ENCODE results near the gene PARP1.
"Not testable (repeated sequence)": the region's sequence is repeated elsewhere in the genome, so short reads cannot be mapped to it uniquely, and the experiment has no call there.

The PARP1 gene

GRCh38 chr1:226428791-226429461 lies 21.0 kb upstream of the PARP1 start:
- DNase-seq, result no peak

- no peak for DNase-seq
Observed at GRCh38 chr1:226428348-226428747, 20.5 kb upstream of the PARP1 start.

DNA sequence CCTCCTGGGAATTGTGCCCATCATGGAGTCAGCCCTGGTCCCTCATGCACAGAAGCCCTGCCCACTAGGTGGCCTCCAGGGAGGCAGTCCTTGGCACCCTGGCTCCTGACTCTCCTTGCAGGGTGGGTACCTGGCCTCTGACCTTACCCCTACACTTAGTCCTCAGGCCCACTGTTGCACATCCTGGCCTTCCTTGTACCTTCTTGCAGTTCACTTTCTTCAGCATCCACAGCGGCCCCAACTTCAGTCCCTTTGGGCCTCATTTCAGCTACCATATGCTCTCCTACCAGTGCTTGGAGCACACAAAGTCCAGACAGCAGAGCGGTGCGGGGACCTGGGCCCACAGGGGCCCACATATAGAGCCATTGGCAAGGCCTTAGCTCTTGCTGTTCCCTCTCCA lies 19.2 kb upstream of the PARP1 start:
- DNase-seq, result no peak

DNA sequence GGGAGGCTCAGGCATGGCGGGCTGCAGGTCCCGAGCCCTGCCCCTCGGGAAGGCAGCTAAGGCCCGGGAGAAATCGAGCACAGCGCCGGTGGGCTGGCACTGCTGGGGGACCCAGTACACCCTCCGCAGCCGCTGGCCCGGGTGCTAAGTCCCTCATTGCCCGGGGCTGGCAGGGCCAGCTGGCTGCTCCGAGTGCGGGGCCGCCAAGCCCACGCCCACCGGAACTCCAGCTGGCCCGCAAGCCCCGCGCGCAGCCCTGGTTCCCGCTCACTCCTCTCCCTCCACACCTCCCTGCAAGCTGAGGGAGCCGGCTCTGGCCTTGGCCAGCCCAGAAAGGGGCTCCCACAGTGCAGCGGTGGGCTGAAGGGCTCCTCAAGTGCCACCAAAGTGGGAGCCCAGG lies 18.5 kb upstream of the PARP1 start:
- DNase-seq, result not testable (repeated sequence)

DNA sequence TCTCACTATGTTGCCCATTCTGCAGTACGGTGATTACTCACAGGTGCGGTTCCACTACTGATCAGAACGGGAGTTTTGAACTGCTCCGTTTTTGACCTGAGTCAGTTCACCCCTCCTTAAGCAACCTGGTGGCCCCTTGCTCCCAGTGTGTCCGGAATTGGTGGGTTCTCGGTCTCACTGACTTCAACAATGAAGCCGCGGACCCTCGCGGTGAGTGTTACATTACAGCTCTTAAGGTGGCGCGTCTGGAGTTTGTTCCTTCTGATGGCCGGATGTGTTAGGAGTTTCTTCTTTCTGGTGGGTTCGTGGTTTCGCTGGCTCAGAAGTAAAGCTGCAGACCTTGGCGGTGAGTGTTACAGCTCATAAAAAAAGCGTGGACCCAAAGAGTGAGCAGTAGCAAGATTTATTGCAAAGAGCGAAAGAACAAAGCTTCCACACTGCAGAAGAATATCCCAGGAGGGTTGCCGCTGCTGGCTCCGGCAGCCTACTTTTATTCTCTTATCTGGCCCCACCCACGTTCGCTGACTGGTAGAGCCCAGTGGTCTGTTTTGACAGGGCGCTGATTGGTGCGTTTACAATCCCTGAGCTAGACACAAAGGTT lies 17.6 kb upstream of the PARP1 start:
- no peak for DNase-seq

GRCh38 chr1:226425004-226425378 lies 17.1 kb upstream of the PARP1 start:
- no peak for DNase-seq

- no peak for DNase-seq
Observed at GRCh38 chr1:226424221-226425003, 16.5 kb upstream of the PARP1 start.

GRCh38 chr1:226422478-226422877 lies 14.6 kb upstream of the PARP1 start:
- DNase-seq, result no peak

- no peak for DNase-seq
Observed at GRCh38 chr1:226420897-226421296, 13.0 kb upstream of the PARP1 start.

DNA sequence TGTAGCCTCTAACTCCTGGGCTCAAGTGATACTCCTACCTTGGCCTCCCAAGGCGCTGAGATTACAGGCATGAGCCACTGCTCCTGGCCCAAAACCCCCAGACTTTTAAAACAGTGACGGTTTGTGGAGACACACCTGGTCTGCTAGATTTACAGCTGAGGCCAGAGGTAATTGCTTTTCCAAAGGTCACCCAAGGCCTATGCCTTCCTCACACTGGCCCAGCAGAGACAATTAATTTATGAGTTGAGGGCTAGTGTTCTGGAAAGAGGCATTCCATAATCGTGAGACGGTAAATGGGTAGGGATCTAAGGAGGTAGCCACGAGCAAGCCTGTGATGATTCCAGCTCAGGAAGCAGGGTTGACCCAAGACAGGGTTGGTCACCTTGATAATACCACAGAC lies 12.4 kb upstream of the PARP1 start:
- no peak for DNase-seq

GRCh38 chr1:226419284-226420029 lies 11.6 kb upstream of the PARP1 start:
- no peak for DNase-seq

- DNase-seq, result no peak
Observed at GRCh38 chr1:226417830-226418546, 10.1 kb upstream of the PARP1 start.

GRCh38 chr1:226417350-226417749 lies 9.5 kb upstream of the PARP1 start:
- DNase-seq, result no peak

- DNase-seq, result no peak
Observed at GRCh38 chr1:226414098-226414698, 6.3 kb upstream of the PARP1 start.

DNA sequence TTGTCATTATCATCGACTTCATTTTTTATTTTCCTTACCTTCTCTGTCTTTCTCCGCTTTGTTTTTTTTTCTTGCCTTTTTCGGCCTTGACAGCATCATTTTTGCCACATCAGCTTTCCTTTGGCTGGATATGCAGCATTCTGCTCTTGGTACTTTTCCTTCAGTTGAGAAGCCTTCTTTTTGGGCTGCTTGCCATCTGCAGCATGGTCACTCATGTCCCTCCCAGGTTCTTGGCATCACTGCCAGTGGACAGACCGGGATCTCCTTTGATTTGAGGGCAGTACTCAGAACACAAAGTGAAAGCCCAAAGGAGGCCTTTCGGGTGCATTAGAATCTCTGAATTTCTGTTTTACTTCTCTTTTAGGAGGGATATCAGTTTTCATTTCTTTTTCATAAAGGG lies 3.7 kb upstream of the PARP1 start:
- DNase-seq, result no peak

DNA sequence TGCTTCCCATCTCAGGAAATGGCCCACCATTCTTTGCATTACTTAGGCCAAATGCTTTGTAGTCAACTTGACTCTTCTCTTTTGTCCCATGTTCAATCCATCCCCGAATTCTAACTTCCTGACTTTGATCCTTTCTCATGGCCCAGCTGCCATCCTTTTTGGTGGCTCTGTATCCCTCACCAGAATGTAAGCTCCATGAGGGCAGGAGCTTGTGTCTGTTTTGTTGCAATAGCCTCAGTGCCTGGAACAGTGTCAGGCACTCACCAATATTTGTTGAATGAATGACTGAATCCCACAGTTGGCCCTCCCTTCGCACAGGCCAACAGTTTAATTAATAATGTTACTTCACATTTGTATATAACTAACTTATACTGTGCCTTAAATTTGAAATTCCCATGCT lies 3.1 kb upstream of the PARP1 start:
- no peak for DNase-seq

DNA sequence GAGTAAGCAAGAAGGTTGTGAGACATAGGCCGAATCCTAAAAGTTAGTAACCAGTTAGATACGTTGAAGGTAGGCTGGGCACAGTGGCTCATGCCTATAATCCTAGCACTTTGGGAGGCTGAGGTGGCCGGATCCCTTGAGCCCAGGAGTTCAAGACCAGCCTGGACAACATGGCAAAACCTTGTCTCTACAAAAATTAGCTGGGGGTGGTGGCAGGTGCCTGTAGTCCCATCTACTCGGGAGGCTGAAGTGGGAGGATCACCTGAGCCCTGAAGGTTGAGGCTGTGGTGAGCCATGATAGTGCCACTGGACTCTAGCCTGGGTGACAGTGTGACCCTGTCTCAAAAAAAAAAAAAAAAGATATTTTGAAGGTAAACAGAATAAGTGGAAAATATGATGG lies 1.5 kb upstream of the PARP1 start:
- no peak for DNase-seq

DNA sequence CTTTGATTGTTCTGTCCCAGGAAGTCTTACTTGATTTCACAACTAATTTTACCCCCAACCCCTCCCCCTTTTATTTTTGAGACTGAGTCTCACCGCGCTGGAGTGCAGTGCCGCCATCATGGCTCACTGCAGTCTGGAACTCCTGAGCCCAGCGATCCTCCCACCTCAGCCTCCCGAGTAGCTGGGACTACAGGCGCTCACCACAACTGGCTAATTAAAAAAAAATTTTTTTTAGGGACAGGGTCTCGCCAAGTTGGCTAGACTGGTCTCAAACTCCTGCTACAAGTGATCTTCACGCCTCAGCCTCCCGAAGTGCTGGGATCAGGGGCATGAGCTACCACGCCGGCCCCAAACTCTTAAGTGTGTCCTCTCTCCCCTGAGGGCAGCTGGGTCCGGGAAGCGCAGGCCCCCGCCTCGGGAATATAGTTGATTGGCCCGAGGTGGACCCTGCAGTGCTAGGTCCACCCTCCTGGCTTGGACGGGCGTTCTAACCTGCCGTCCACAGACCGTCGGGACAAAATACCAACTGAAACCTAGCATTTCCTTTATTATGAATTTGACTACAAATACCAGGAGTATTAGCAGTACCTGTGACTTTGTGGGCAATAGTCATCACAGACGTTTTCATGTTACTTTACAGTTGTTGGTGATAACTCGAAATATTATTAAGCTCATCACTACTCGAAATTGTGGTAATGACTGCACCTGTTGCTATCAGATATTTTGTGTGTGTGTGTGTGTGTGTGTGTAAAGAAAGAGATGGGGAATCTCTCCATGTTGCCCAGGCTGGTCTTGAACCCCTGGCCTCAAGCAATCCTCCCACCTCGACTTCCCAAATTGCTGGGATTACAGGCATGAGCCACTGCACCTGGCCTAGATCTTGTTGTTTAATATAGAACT lies 642 bp upstream of the PARP1 start:
- DNase-seq, result no peak

- DNase-seq, result no peak
Observed at GRCh38 chr1:226407199-226407496, 745 bp downstream of the PARP1 start.

DNA sequence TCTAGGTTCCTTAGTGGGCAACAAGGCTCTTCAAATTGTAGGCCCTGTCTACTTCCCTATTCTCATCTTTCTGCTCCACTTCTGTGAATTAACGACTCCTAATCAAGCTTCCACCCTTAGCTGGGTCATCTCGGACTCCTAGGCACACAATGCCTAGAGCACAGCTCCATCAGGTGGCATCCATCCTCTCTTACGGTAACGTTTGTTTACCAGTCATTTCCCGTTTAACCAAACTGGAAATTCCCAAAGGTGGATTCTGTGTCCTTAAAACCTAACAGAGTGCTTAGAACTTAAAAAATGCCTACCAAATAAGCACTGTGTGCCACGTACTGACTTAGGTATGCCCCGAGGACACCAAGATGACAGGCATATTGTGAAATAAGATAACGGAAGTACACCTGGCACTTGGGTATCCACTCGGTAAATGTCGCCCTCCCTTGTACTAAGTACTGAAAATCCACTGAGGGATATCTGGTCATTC lies 1.5 kb downstream of the PARP1 start:
- no peak for DNase-seq

DNA sequence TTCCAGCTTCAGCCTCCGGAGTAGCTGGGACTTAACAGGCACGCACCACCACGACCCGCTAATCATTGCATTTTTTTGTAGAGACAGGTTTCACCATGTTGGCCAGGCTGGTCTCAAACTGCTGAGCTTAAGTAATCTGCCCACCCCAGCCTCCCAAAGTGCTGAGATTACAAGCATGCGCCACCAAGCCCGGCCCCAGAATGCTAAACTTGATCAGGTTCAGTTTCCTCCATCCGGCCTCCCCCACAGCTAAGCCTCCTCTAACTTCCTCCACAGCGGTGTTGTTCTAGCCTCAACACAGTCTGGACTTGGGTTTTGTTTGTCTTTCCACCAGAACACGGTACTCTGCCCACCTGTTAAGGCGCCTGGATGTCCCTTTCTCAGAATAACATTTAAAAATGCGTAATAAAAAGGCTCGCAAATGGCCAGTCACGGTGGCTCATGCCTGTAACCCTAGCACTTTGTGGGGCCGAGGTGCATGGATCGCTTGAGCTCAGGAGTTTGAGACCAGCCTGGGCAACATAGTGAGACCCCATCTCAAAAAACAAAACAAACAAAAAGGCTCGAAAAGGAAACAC lies 2.4 kb downstream of the PARP1 start:
- DNase-seq, result no peak
